SK-N-SH treated with all-trans-retinoic acid at 6 μM for 48 hours (cell line): ENCODE results near the gene CA5A.
"Not testable (repeated sequence)": the region's sequence is repeated elsewhere in the genome, so short reads cannot be mapped to it uniquely, and the experiment has no call there.

Experiments used
- ATAC-seq: fragments of 200-7000 bp; cut with Tn5 transposase; 3 replicates; pipeline ENCODE4 v1.9.1; 2020; ENCODE audit warnings: mild to moderate bottlenecking, moderate library complexity
- ARNTL ChIP-seq: fragments of 450-650 bp; formaldehyde crosslinking; IDR thresholded peaks from 2 replicates; pipeline ENCODE4 v1.5.0; 2020; ENCODE audit warnings: low read depth, mild to moderate bottlenecking, moderate library complexity, borderline replicate concordance
- BACH2 ChIP-seq: fragments of 250-450 bp; sonication (Bioruptor Pico); IDR thresholded peaks from 2 replicates; pipeline ENCODE4 v1.9.0; 2021; ENCODE audit warnings: mild to moderate bottlenecking, borderline replicate concordance
- CSDC2 ChIP-seq: fragments of 250-450 bp; sonication (Bioruptor Pico); IDR thresholded peaks from 2 replicates; pipeline ENCODE4 v1.5.0; 2020; ENCODE audit warnings: mild to moderate bottlenecking, moderate library complexity
- GLIS3 ChIP-seq: fragments of 250-450 bp; sonication (Bioruptor Pico); IDR thresholded peaks from 2 replicates; pipeline ENCODE4 v1.5.0; 2020; ENCODE audit warnings: mild to moderate bottlenecking, moderate library complexity
- ISL1 ChIP-seq: fragments of 250-450 bp; sonication (Bioruptor Pico); IDR thresholded peaks from 2 replicates; pipeline ENCODE4 v2.1.2; 2022; ENCODE audit warnings: mild to moderate bottlenecking, moderate library complexity
- OSR1 ChIP-seq: fragments of 250-450 bp; sonication (Bioruptor Pico); IDR thresholded peaks from 2 replicates; pipeline ENCODE4 v1.8.0; 2022; ENCODE audit warnings: moderate library complexity, mild to moderate bottlenecking, inconsistent platforms
- POU6F1 ChIP-seq: fragments of 250-450 bp; sonication (Bioruptor Pico); IDR thresholded peaks from 2 replicates; pipeline ENCODE4 v1.8.0; 2021; ENCODE audit warnings: low read depth, mild to moderate bottlenecking, moderate library complexity, borderline replicate concordance
- PPARA ChIP-seq: fragments of 250-450 bp; sonication (Bioruptor Pico); IDR thresholded peaks from 2 replicates; pipeline ENCODE4 v1.5.0; 2020; ENCODE audit warnings: mild to moderate bottlenecking, borderline replicate concordance
- RARB ChIP-seq: fragments of 250-450 bp; sonication (Bioruptor Pico); IDR thresholded peaks from 2 replicates; pipeline ENCODE4 v1.8.0; 2021; ENCODE audit warnings: mild to moderate bottlenecking, moderate library complexity
- SNAI2 ChIP-seq: fragments of 250-450 bp; sonication (Bioruptor Pico); IDR thresholded peaks from 2 replicates; pipeline ENCODE4 v1.5.0; 2020; ENCODE audit warnings: mild to moderate bottlenecking, moderate library complexity
- TCF4 ChIP-seq: fragments of 250-450 bp; sonication (Bioruptor Pico); IDR thresholded peaks from 2 replicates; pipeline ENCODE4 v1.8.0; 2021; ENCODE audit warnings: mild to moderate bottlenecking, moderate library complexity, borderline replicate concordance
- TOX ChIP-seq: fragments of 250-450 bp; sonication (Bioruptor Pico); IDR thresholded peaks from 2 replicates; pipeline ENCODE4 v1.8.0; 2021; ENCODE audit warnings: mild to moderate bottlenecking, moderate library complexity, borderline replicate concordance
- TSHZ2 ChIP-seq: fragments of 250-450 bp; sonication (Bioruptor Pico); IDR thresholded peaks from 2 replicates; pipeline ENCODE4 v1.5.0; 2020; ENCODE audit warnings: mild to moderate bottlenecking, moderate library complexity
- ZFP30 ChIP-seq: fragments of 450-650 bp; formaldehyde crosslinking; IDR thresholded peaks from 2 replicates; pipeline ENCODE4 v1.5.0; 2022; ENCODE audit warnings: mild to moderate bottlenecking, moderate library complexity
- ZNF565 ChIP-seq: fragments of 450-650 bp; formaldehyde crosslinking; conservative IDR thresholded peaks from 2 replicates; pipeline ENCODE4 v1.5.0; 2020; ENCODE audit warnings: low read depth, mild to moderate bottlenecking, moderate library complexity
- ZNF70 ChIP-seq: fragments of 450-650 bp; formaldehyde crosslinking; IDR thresholded peaks from 2 replicates; pipeline ENCODE4 v1.5.0; 2020; ENCODE audit warnings: mild to moderate bottlenecking, moderate library complexity
- ZNF8 ChIP-seq: fragments of 450-650 bp; formaldehyde crosslinking; IDR thresholded peaks from 2 replicates; pipeline ENCODE4 v1.5.0; 2020; ENCODE audit warnings: mild to moderate bottlenecking, moderate library complexity

The CA5A gene

GRCh38 chr16:87939562-87940423, 3.5 kb upstream of the CA5A start (continued):
- TF ChIP-seq CSDC2 (no peak), POU6F1 (CRISPR knock-in tag) (no peak)

GRCh38 chr16:87938412-87938949, 2.2 kb upstream of the CA5A start:
- ATAC-seq, result no peak
- no peak for TF ChIP-seq ISL1 (CRISPR knock-in tag)
- no peak for TF ChIP-seq GLIS3
- no peak for TF ChIP-seq POU6F1 (CRISPR knock-in tag)
- no peak for TF ChIP-seq ZFP30 (CRISPR knock-in tag)
- TF ChIP-seq ZNF8 (CRISPR knock-in tag), result no peak
- no peak for TF ChIP-seq ZNF565 (CRISPR knock-in tag)
- TF ChIP-seq TOX (CRISPR knock-in tag), result no peak
- no peak for TF ChIP-seq PPARA (CRISPR knock-in tag)
- no peak for TF ChIP-seq SNAI2 (CRISPR knock-in tag)
- no peak for TF ChIP-seq CSDC2
- no peak for TF ChIP-seq TSHZ2
- TF ChIP-seq ARNTL (CRISPR knock-in tag), result no peak
- no peak for TF ChIP-seq ZNF70
- no peak for TF ChIP-seq OSR1
- TF ChIP-seq RARB (CRISPR knock-in tag), result no peak
- TF ChIP-seq TCF4 (CRISPR knock-in tag), result no peak
- no peak for TF ChIP-seq BACH2 (CRISPR knock-in tag)

- not testable (repeated sequence) for ATAC-seq
Observed at GRCh38 chr16:87937231-87937542, 858 bp upstream of the CA5A start.

- not testable (repeated sequence) for ATAC-seq
Observed at GRCh38 chr16:87936016-87936374, 334 bp downstream of the CA5A start.

- ATAC-seq, result not testable (repeated sequence)
Observed at GRCh38 chr16:87934752-87935425, 1.4 kb downstream of the CA5A start.

- no peak for ATAC-seq
Observed at GRCh38 chr16:87933140-87933495, 3.2 kb downstream of the CA5A start.

GRCh38 chr16:87932475-87933139, 3.7 kb downstream of the CA5A start:
- not testable (repeated sequence) for ATAC-seq

More at GRCh38 chr16:87933140-87933495, 3.2 kb downstream of the CA5A start:
- no peak for TF ChIP-seq ZNF8 (CRISPR knock-in tag)
